Karpas-422 (cell line): ENCODE measurements around the gene SLC16A5. TPM values are rescaled to one million over a fixed set of nuclear protein-coding genes. Genes with fewer than 3 reads are reported as not detected.
A peak's percentile ranks its signal among the peaks of the same experiment; 100 is the strongest.

Source experiments
- DNase-seq: peaks from one replicate; pipeline ENCODE4 v3.0.0-alpha.2; 2015
- H2AFZ ChIP-seq: fragments of 200-600 bp; sonication (generic); 2 replicates; pipeline ENCODE4 v1.6.1; 2014; ENCODE audit warnings: antibody characterized with exemption, low read length, mixed read lengths
- H3K27ac ChIP-seq: fragments of 200-600 bp; sonication (generic); 2 replicates; pipeline ENCODE4 v1.5.1; 2014; ENCODE audit warnings: mild to moderate bottlenecking, low read length, moderate library complexity
- H3K27me3 ChIP-seq: fragments of 200-600 bp; sonication (generic); 2 replicates; pipeline ENCODE4 v1.6.1; 2014; ENCODE audit warnings: low read length, mixed read lengths
- H3K36me3 ChIP-seq: fragments of 200-600 bp; sonication (generic); 2 replicates; pipeline ENCODE4 v1.6.1; 2014; ENCODE audit warnings: low read length, mixed read lengths; ENCODE audit not compliant: insufficient read depth
- H3K4me1 ChIP-seq: fragments of 200-600 bp; sonication (generic); 2 replicates; pipeline ENCODE4 v1.6.1; 2014; ENCODE audit warnings: mild to moderate bottlenecking, low read length, mixed read lengths
- H3K4me2 ChIP-seq: fragments of 200-600 bp; sonication (generic); 2 replicates; pipeline ENCODE4 v1.6.1; 2014; ENCODE audit warnings: low read length, low read depth, mild to moderate bottlenecking; ENCODE audit not compliant: poor library complexity, severe bottlenecking
- H3K4me3 ChIP-seq: fragments of 200-600 bp; sonication (generic); 2 replicates; pipeline ENCODE4 v1.5.1; 2014; ENCODE audit warnings: mild to moderate bottlenecking, antibody characterized with exemption, low read length, mixed read lengths
- H3K79me2 ChIP-seq: fragments of 200-600 bp; sonication (generic); 2 replicates; pipeline ENCODE4 v1.6.1; 2014; ENCODE audit warnings: mild to moderate bottlenecking, low read length, mixed read lengths
- H3K9ac ChIP-seq: fragments of 200-600 bp; sonication (generic); 2 replicates; pipeline ENCODE4 v1.6.0; 2014; ENCODE audit warnings: low read length
- H3K9me2 ChIP-seq: fragments of 200-600 bp; sonication (generic), shearing (Covaris generic); replicated peaks from 2 replicates; pipeline ENCODE4 v1.6.0; 2014; ENCODE audit warnings: mild to moderate bottlenecking, low read length, moderate library complexity; ENCODE audit not compliant: insufficient read depth
- H3K9me3 ChIP-seq: fragments of 300-700, 200-600 bp; sonication (generic); 2 replicates; pipeline ENCODE4 v1.6.1; 2014; ENCODE audit warnings: low read length, mixed read lengths
- H4K20me1 ChIP-seq: fragments of 200-600 bp; sonication (generic); 2 replicates; pipeline ENCODE4 v1.6.1; 2014; ENCODE audit warnings: mild to moderate bottlenecking, antibody characterized with exemption, low read length, low read depth; ENCODE audit not compliant: insufficient read depth
- total RNA-seq: library from RNA; depleted of rRNA; stranded (reverse); fragments of >200 nt; shearing (Covaris generic); gene quantifications from 2 replicates; pipeline ENCODE4 v1.2.3, GENCODE V29; 2014; ENCODE audit warnings: low replicate concordance

Gene SLC16A5
- total RNA-seq, 1 experiment from 2014 or later: not detected

GRCh38 chr17:75077072-75077495 lies 10.7 kb upstream of the SLC16A5 start:
- H3K36me3 ChIP-seq: no peaks in the 10 kb centered on the region
- peak overlapping the region; percentile 59; the same call in 1 of the 2 replicates for H3K9ac ChIP-seq
- no peak for DNase-seq
- H2AFZ ChIP-seq: peak overlapping the region; percentile 18; the same call in 1 of the 2 replicates
- no peak overlapping the region for H3K27ac ChIP-seq
- peaks cover 14% of the 10 kb centered on the region for H3K4me1 ChIP-seq
- no peaks in the 10 kb centered on the region for H4K20me1 ChIP-seq
- peak overlapping the region; percentile 62; the same call in 1 of the 2 replicates for H3K4me3 ChIP-seq
- H3K4me2 ChIP-seq: peak overlapping the region; percentile 67
- H3K79me2 ChIP-seq: no peaks in the 10 kb centered on the region
- no peaks in the 10 kb centered on the region for H3K27me3 ChIP-seq
- H3K9me3 ChIP-seq: no peaks in the 10 kb centered on the region
- H3K9me2 ChIP-seq: no peaks in the 10 kb centered on the region

GRCh38 chr17:75077496-75078283 lies 10.1 kb upstream of the SLC16A5 start:
- Histone ChIP-seq H2AFZ (peak overlapping the region; percentile 18; the same call in 1 of the 2 replicates), H3K9ac (peak overlapping the region; percentile 59), H4K20me1 (no peaks in the 10 kb centered on the region), H3K4me1 (peaks cover 14% of the 10 kb centered on the region), H3K4me3 (peak overlapping the region; percentile 62), H3K9me2 (no peaks in the 10 kb centered on the region), H3K36me3 (no peaks in the 10 kb centered on the region), H3K9me3 (no peaks in the 10 kb centered on the region), H3K27me3 (no peaks in the 10 kb centered on the region), H3K4me2 (peak overlapping the region; percentile 67), H3K79me2 (no peaks in the 10 kb centered on the region), H3K27ac (no peak overlapping the region)
- DNase-seq: peak; percentile 68

DNA sequence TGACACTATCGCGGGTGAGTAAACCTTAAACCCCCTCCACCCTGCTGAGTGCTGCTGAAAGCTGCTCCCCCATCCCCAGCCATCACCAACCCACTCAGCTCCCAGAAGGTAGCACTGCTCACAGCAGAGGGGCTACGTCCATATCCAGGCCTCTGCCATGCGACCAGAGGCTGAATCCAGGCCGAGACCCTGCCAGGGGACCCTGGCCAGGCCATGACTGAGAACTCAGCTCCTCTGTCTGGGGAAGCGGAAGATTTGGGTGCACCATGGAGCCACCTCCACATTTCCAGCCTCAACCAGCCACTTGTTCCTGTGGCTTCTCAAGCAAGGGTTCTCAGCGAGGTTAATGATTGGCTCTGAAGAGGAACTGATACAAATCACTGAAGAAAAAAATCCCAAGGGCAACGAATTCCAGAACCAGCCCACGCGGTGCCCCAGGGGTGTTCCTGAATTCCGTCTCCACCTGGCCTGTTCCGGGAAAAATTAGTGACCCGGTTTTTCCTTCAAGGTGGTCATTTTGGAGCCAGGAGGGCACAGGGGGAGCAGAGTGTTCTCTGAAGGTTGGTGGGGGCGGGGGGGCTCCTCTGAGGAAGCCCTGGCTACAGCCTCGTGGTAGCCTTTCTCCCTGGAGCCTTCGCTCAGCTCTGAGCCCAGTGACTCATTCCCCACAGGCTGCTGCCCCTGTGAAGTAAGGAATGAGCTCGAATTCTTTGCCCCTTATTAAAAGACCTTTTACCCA lies 9.3 kb upstream of the SLC16A5 start:
- Histone ChIP-seq H4K20me1 (no peaks in the 10 kb centered on the region), H3K4me3 (peak overlapping the region; percentile 62; the same call in 1 of the 2 replicates), H3K9ac (peak overlapping the region; percentile 59)

DNA sequence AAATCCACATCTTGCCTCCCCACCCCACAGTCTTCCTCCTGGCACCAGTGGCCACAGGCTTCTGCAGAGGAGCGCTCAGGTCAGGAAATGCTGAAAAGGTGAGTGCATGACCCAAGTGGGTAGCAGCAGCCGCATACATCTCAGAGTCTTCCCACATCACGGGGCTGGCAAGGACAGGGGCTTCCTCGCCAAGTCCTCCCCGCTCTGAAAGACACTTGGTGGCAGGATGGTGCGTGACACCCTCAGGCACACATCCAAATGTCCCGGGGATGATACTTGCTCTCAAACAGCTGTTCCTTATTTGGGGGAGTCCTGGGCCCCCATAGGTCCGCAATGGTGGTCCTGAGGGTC lies 8.8 kb upstream of the SLC16A5 start:
- H3K4me1 ChIP-seq: peaks cover 14% of the 10 kb centered on the region
- H3K36me3 ChIP-seq: no peaks in the 10 kb centered on the region
- H4K20me1 ChIP-seq: no peaks in the 10 kb centered on the region
- no peak overlapping the region for H3K4me3 ChIP-seq
- H2AFZ ChIP-seq: no peak overlapping the region
- DNase-seq: no peak
- no peak overlapping the region for H3K27ac ChIP-seq
- no peaks in the 10 kb centered on the region for H3K9me2 ChIP-seq
- no peaks in the 10 kb centered on the region for H3K79me2 ChIP-seq
- H3K9me3 ChIP-seq: no peaks in the 10 kb centered on the region
- no peak overlapping the region for H3K4me2 ChIP-seq
- H3K9ac ChIP-seq: no peak overlapping the region
- no peaks in the 10 kb centered on the region for H3K27me3 ChIP-seq

More for the DNA sequence above, 9.3 kb upstream of the SLC16A5 start:
- no peak for DNase-seq
- H3K27ac ChIP-seq: no peak overlapping the region
- H2AFZ ChIP-seq: peak overlapping the region; percentile 18; the same call in 1 of the 2 replicates
- no peaks in the 10 kb centered on the region for H3K9me3 ChIP-seq
- no peak overlapping the region for H3K4me2 ChIP-seq
- H3K4me1 ChIP-seq: peaks cover 14% of the 10 kb centered on the region
- H3K9me2 ChIP-seq: no peaks in the 10 kb centered on the region
- no peaks in the 10 kb centered on the region for H3K27me3 ChIP-seq
- H3K79me2 ChIP-seq: no peaks in the 10 kb centered on the region
- no peaks in the 10 kb centered on the region for H3K36me3 ChIP-seq

GRCh38 chr17:75081611-75082540 lies 5.9 kb upstream of the SLC16A5 start:
- no peaks in the 10 kb centered on the region for H3K9me2 ChIP-seq
- no peak overlapping the region for H2AFZ ChIP-seq
- H3K27me3 ChIP-seq: no peaks in the 10 kb centered on the region
- H3K27ac ChIP-seq: no peak overlapping the region
- no peaks in the 10 kb centered on the region for H3K36me3 ChIP-seq
- H3K4me2 ChIP-seq: no peak overlapping the region
- no peak for DNase-seq
- H3K4me3 ChIP-seq: no peak overlapping the region
- no peaks in the 10 kb centered on the region for H3K9me3 ChIP-seq
- no peaks in the 10 kb centered on the region for H4K20me1 ChIP-seq
- H3K4me1 ChIP-seq: peaks cover 14% of the 10 kb centered on the region
- H3K9ac ChIP-seq: no peak overlapping the region
- no peaks in the 10 kb centered on the region for H3K79me2 ChIP-seq

- no peak overlapping the region for H3K4me2 ChIP-seq
- no peaks in the 10 kb centered on the region for H3K9me2 ChIP-seq
- H3K4me3 ChIP-seq: no peak overlapping the region
- DNase-seq: no peak
- no peak overlapping the region for H3K27ac ChIP-seq
- H3K79me2 ChIP-seq: no peaks in the 10 kb centered on the region
- H3K27me3 ChIP-seq: no peaks in the 10 kb centered on the region
- H3K9me3 ChIP-seq: no peaks in the 10 kb centered on the region
- no peak overlapping the region for H2AFZ ChIP-seq
- peaks cover 8% of the 10 kb centered on the region for H3K4me1 ChIP-seq
- no peaks in the 10 kb centered on the region for H4K20me1 ChIP-seq
- no peak overlapping the region for H3K9ac ChIP-seq
- no peaks in the 10 kb centered on the region for H3K36me3 ChIP-seq
Measured at GRCh38 chr17:75082683-75083082, 5.1 kb upstream of the SLC16A5 start.

GRCh38 chr17:75084039-75084660 lies 3.6 kb upstream of the SLC16A5 start:
- Histone ChIP-seq H3K4me1 (no peaks in the 10 kb centered on the region), H3K9ac (no peak overlapping the region), H3K9me2 (no peaks in the 10 kb centered on the region), H3K79me2 (no peaks in the 10 kb centered on the region), H4K20me1 (no peaks in the 10 kb centered on the region), H3K36me3 (no peaks in the 10 kb centered on the region), H3K4me2 (no peak overlapping the region), H2AFZ (no peak overlapping the region), H3K4me3 (no peak overlapping the region), H3K27me3 (no peaks in the 10 kb centered on the region), H3K9me3 (no peaks in the 10 kb centered on the region), H3K27ac (no peak overlapping the region)
- DNase-seq: no peak
